Measurements from ENCODE around the gene NUP153. TPM values are rescaled to one million over a fixed set of nuclear protein-coding genes. Genes with fewer than 3 reads are reported as not detected.
A peak's percentile ranks its signal among the peaks of the same experiment; 100 is the strongest.
"Not testable (repeated sequence)": the region's sequence is repeated elsewhere in the genome, so short reads cannot be mapped to it uniquely, and the experiment has no call there.

The NUP153 gene
- total RNA-seq, 1 donor from 2014 or later, result 13.2 TPM

DNA sequence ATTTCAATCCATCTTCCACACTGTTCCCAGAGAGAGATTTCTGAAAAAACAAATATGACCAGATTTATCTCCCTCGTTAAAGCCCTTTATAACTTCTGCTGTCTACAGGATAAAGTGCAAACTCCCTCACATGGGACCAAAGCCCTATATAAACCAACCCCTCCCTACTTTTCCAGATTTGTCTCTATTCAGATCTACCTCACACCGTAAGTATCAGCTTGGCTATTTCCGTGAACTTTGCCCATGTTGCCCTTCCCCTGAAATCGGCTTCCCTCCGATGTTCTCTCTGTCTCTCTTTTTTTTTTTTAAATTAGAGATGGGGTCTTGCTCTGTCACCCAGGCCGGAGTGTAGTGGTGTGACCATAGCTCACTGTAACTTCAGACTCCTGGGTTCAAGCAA, 118.7 kb downstream of the NUP153 start:
- H3K4me3 ChIP-seq (ENCODE audit: low read depth, low read length), result no peak overlapping the region
- no peaks in the 10 kb centered on the region for H3K27me3 ChIP-seq (ENCODE audit: control insufficient read depth, insufficient read depth, low read length)
- TF ChIP-seq, protein P1, sequence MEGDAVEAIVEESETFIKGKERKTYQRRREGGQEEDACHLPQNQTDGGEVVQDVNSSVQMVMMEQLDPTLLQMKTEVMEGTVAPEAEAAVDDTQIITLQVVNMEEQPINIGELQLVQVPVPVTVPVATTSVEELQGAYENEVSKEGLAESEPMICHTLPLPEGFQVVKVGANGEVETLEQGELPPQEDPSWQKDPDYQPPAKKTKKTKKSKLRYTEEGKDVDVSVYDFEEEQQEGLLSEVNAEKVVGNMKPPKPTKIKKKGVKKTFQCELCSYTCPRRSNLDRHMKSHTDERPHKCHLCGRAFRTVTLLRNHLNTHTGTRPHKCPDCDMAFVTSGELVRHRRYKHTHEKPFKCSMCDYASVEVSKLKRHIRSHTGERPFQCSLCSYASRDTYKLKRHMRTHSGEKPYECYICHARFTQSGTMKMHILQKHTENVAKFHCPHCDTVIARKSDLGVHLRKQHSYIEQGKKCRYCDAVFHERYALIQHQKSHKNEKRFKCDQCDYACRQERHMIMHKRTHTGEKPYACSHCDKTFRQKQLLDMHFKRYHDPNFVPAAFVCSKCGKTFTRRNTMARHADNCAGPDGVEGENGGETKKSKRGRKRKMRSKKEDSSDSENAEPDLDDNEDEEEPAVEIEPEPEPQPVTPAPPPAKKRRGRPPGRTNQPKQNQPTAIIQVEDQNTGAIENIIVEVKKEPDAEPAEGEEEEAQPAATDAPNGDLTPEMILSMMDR (IDR thresholded peaks at IDR 0.05; ENCODE audit: insufficient read depth, low read length, severe bottlenecking), result no peak
- no peak for FAIRE-seq
- DNase-seq (ENCODE audit: low read depth), result no peak
- H3K36me3 ChIP-seq (ENCODE audit: control insufficient read depth, insufficient read depth, low read length), result no peaks in the 10 kb centered on the region

DNA sequence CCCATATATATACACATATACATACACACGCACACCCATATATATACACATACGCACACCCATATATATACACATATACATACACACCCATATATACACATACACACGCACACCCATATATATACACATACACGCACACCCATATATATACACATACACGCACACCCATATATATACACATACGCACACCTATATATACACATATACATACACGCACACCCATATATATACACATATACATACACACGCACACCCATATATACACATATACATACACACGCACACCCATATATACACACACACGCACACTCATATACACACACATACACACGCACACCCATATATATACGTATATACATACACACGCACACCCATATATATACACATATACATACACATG, 120.1 kb downstream of the NUP153 start:
- H3K36me3 ChIP-seq (ENCODE audit: control insufficient read depth, insufficient read depth, low read length); H3K27me3 ChIP-seq (ENCODE audit: control insufficient read depth, insufficient read depth, low read length); H3K4me3 ChIP-seq (ENCODE audit: low read depth, low read length); DNase-seq (ENCODE audit: low read depth); FAIRE-seq: not testable (repeated sequence)

DNA sequence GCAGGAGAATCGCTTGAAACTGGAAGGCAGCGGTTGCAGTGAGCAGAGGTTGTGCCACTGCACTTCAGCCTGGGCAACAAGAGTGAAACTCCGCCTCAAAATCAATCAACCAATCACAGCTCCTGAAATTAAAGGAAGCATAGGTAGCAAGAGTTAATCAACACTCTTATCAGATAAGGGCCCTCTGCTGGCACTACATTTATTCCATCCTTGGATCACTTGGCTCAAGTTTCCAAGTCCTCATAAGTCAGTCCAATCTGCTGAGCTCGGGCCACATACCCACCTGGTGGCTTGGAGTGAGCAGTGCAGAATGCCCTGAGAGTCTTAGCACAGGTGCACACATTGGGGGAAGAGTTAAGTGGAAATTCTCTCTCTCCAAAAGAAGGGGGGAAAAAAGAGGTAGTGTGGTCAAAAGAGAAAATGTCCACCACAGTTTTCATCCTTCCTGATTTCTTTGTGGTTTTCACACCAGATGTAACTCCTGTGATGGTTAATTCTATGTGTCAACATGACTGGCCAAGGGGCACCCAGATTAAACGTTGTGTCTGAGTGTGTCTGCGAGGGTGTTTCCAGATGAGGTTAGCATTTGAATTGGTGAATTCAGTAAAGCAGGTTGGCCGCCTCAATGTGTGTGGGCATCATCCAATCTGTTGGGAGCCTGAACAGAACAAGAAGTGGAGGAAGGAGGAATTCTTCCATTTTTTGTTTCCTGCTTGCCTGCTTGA, 120.8 kb downstream of the NUP153 start:
- Histone ChIP-seq H3K27me3 (ENCODE audit: control insufficient read depth, insufficient read depth, low read length) (no peaks in the 10 kb centered on the region), H3K36me3 (ENCODE audit: control insufficient read depth, insufficient read depth, low read length) (no peaks in the 10 kb centered on the region), H3K4me3 (ENCODE audit: low read depth, low read length) (no peak overlapping the region)
- FAIRE-seq, result no peak
- DNase-seq (ENCODE audit: low read depth), result peak; percentile 56
- TF ChIP-seq, protein P1 (IDR thresholded peaks at IDR 0.05; ENCODE audit: insufficient read depth, low read length, severe bottlenecking), result peak; percentile 29

DNA sequence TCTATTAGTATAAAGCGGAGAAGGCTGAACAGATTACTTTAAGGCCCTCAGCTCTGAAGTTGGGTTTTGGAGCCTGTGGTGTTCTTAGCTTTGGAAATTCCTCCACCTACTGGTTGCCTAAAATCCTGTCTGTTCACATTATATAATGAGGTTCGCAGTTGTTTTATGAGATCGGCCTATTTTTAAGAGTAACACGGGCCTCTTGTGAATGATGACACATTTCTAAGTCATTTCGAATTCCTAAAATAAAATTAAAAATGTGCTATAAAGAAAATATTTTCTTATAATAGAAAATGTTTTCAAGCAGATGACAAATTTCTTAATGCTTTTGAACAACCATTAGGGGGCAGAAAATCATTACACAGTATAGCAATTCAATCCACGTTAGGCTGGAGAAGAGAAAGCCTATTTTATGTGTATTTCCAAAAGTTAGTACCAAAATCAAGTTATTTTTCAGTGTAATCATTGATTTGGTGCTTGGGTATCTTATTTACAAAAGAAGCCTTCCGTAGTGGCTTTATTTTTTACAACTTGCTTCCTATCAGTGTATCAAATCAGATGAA, 122.4 kb downstream of the NUP153 start:
- DNase-seq (ENCODE audit: low read depth) (peak; percentile 65), FAIRE-seq (no peak)
- Histone ChIP-seq H3K4me3 (ENCODE audit: low read depth, low read length) (no peak overlapping the region), H3K36me3 (ENCODE audit: control insufficient read depth, insufficient read depth, low read length) (no peaks in the 10 kb centered on the region), H3K27me3 (ENCODE audit: control insufficient read depth, insufficient read depth, low read length) (no peaks in the 10 kb centered on the region)
- TF ChIP-seq, protein P1 (IDR thresholded peaks at IDR 0.05; ENCODE audit: insufficient read depth, low read length, severe bottlenecking), result peak; percentile 48

DNA sequence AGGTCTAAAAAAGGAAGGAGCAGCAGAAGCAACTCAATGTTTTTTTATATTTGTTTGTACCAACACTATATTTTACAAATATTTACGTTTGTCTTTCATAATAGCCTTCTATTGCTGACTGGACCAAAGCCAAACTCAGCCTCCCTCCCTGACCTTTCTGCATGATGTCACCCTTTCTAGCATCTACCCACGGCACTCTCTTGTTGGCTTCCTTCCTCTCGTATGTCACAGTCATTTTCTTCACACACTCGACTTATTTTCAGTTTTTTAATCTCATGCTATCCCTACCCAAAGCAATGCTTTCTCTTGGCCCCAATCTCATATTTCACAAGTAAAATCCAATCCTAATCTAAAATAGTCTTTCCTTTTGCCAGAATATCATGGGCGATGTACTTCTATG, 122.9 kb downstream of the NUP153 start:
- no peaks in the 10 kb centered on the region for H3K36me3 ChIP-seq (ENCODE audit: control insufficient read depth, insufficient read depth, low read length)
- no peak for FAIRE-seq
- TF ChIP-seq, protein P1 (IDR thresholded peaks at IDR 0.05; ENCODE audit: insufficient read depth, low read length, severe bottlenecking), result no peak
- H3K4me3 ChIP-seq (ENCODE audit: low read depth, low read length), result no peak overlapping the region
- DNase-seq (ENCODE audit: low read depth), result peak; percentile 29
- no peaks in the 10 kb centered on the region for H3K27me3 ChIP-seq (ENCODE audit: control insufficient read depth, insufficient read depth, low read length)

DNA sequence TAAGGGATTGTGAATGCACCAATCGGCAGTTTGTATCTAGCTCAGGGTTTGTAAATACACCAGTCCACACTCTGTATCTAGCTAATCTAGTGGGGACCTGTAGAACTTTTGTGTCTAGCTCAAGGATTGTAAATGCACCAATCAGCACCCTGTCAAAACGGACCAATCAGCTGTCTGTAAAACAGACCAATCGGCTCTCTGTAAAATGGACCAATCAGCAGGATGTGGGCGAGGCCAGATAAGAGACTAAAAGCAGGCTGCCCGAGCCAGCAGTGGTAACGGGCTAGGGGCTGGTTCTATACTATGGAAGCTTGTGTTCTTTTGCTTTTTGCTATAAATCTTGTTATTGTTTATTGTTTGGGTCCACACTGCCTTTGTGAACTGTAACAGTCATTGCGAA, 125.4 kb downstream of the NUP153 start:
- not testable (repeated sequence) for H3K4me3 ChIP-seq (ENCODE audit: low read depth, low read length); H3K36me3 ChIP-seq (ENCODE audit: control insufficient read depth, insufficient read depth, low read length); DNase-seq (ENCODE audit: low read depth); H3K27me3 ChIP-seq (ENCODE audit: control insufficient read depth, insufficient read depth, low read length); FAIRE-seq

Data from bronchial epithelial cell (primary cell).